IMR-90 (cell line): ENCODE data around the gene DNAJC13. TPM values are rescaled to one million over a fixed set of nuclear protein-coding genes. Genes with fewer than 3 reads are reported as not detected.
A peak's percentile ranks its signal among the peaks of the same experiment; 100 is the strongest.

Source experiments
- ATAC-seq: fragments of 200-7000 bp; cut with Tn5 transposase; 2 replicates; pipeline ENCODE4 v1.9.1; 2020; ENCODE audit warnings: low read depth, mild to moderate bottlenecking, moderate library complexity
- BruUV-seq: library from RNA; stranded (reverse); fragments of 400-500 nt; replicated peaks from 2 replicates; lab custom pipeline; 2021; lab: Mats Ljungman, UMichigan
- CTCF ChIA-PET: fragments of 300-600 bp; formaldehyde crosslinking; extraction: SDS; loops from one replicate; lab custom pipeline; 2021; ENCODE audit warnings: antibody characterized with exemption; lab: Yijun Ruan, JAX
- POLR2A ChIA-PET: fragments of 300-600 bp; sonication (Branson Sonifier 250); formaldehyde crosslinking; loops from one replicate; lab custom pipeline; 2022; ENCODE audit warnings: antibody characterized with exemption; ENCODE audit not compliant: unreplicated experiment; lab: Charles Lee
- DNase-seq: peaks from one replicate; pipeline ENCODE4 v3.0.0; 2013
- H2AFZ ChIP-seq: replicated peaks from 2 replicates; pipeline ENCODE3; 2013; ENCODE audit warnings: low read length, mild to moderate bottlenecking; ENCODE audit not compliant: poor library complexity
- H2AK5ac ChIP-seq: 2 replicates; pipeline ENCODE4 v1.6.1; 2013; ENCODE audit warnings: low read depth, low read length, inconsistent platforms
- H2AK9ac ChIP-seq: replicated peaks from 2 replicates; pipeline ENCODE3; 2013; ENCODE audit warnings: mild to moderate bottlenecking, low read depth, low read length, moderate library complexity; ENCODE audit not compliant: poor library complexity
- H2BK120ac ChIP-seq: 2 replicates; pipeline ENCODE4 v1.6.1; 2013; ENCODE audit warnings: low read depth, low read length, inconsistent platforms
- H2BK15ac ChIP-seq: 3 replicates; pipeline ENCODE4 v1.6.1; 2013; ENCODE audit warnings: low read depth, low read length, inconsistent platforms
- H2BK20ac ChIP-seq: 2 replicates; pipeline ENCODE4 v1.6.1; 2013; ENCODE audit warnings: low read depth, mild to moderate bottlenecking, inconsistent platforms, low read length, moderate library complexity
- H2BK5ac ChIP-seq: 2 replicates; pipeline ENCODE4 v1.6.1; 2013; ENCODE audit warnings: mild to moderate bottlenecking, low read depth, low read length, inconsistent platforms; ENCODE audit not compliant: poor library complexity, severe bottlenecking
- H3K14ac ChIP-seq: replicated peaks from 2 replicates; pipeline ENCODE4 v1.6.1; 2013; ENCODE audit warnings: low read depth, low read length, inconsistent platforms
- H3K18ac ChIP-seq: 2 replicates; pipeline ENCODE4 v1.6.1; 2013; ENCODE audit warnings: low read depth, low read length, control low read depth
- H3K23ac ChIP-seq: 2 replicates; pipeline ENCODE4 v1.6.1; 2013; ENCODE audit warnings: low read depth, low read length, inconsistent platforms
- H3K27ac ChIP-seq: 2 replicates; pipeline ENCODE4 v1.5.1; 2013; ENCODE audit warnings: mild to moderate bottlenecking, control low read depth, low read length; ENCODE audit not compliant: insufficient read depth
- H3K27me3 ChIP-seq: 2 replicates; pipeline ENCODE4 v1.6.1; 2013; ENCODE audit warnings: low read length; ENCODE audit not compliant: control insufficient read depth, insufficient read depth
- H3K36me3 ChIP-seq: 2 replicates; pipeline ENCODE4 v1.6.1; 2013; ENCODE audit warnings: low read length, mixed read lengths; ENCODE audit not compliant: control insufficient read depth, insufficient read depth
- H3K4ac ChIP-seq: 2 replicates; pipeline ENCODE4 v1.6.1; 2013; ENCODE audit warnings: low read depth, low read length, inconsistent platforms
- H3K4me1 ChIP-seq: 2 replicates; pipeline ENCODE4 v1.6.1; 2013; ENCODE audit warnings: low read length, mixed read lengths; ENCODE audit not compliant: control insufficient read depth, insufficient read depth
- H3K4me2 ChIP-seq: 2 replicates; pipeline ENCODE4 v1.6.1; 2013; ENCODE audit warnings: low read depth, mild to moderate bottlenecking, control low read depth, low read length, moderate library complexity
- H3K4me3 ChIP-seq: 2 replicates; pipeline ENCODE4 v1.5.1; 2013; ENCODE audit warnings: low read depth, mild to moderate bottlenecking, control low read depth, low read length, moderate library complexity; ENCODE audit not compliant: insufficient read depth
- H3K56ac ChIP-seq: 2 replicates; pipeline ENCODE4 v1.6.1; 2013; ENCODE audit warnings: low read length, inconsistent platforms; ENCODE audit not compliant: insufficient read depth; ENCODE audit errors: extremely low read depth
- H3K79me1 ChIP-seq, 2 experiments: 2 replicates each; pipeline ENCODE4 v1.6.1; 2013; ENCODE audit warnings: low read length in 2 of 2, inconsistent platforms in 1 of 2, low read depth in 1 of 2
- H3K9ac ChIP-seq: 2 replicates; pipeline ENCODE4 v1.6.1; 2013; ENCODE audit warnings: low read depth, low read length, control low read depth
- H3K9me1 ChIP-seq: 2 replicates; pipeline ENCODE4 v1.6.1; 2013; ENCODE audit warnings: low read length, inconsistent platforms; ENCODE audit not compliant: insufficient read depth
- H3K9me3 ChIP-seq: 2 replicates; pipeline ENCODE4 v1.6.1; 2013; ENCODE audit warnings: low read length; ENCODE audit not compliant: control insufficient read depth, insufficient read depth
- H4K20me1 ChIP-seq: 2 replicates; pipeline ENCODE4 v1.6.1; 2013; ENCODE audit warnings: low read length, inconsistent platforms; ENCODE audit not compliant: insufficient read depth
- H4K5ac ChIP-seq: 2 replicates; pipeline ENCODE4 v1.6.1; 2013; ENCODE audit warnings: mild to moderate bottlenecking, low read depth, low read length, control low read depth
- H4K8ac ChIP-seq, 2 experiments: 2 replicates each; pipeline ENCODE4 v1.6.1; 2013; ENCODE audit warnings: low read depth in 2 of 2, low read length in 2 of 2, control low read depth in 1 of 2, inconsistent platforms in 1 of 2
- H4K91ac ChIP-seq: 2 replicates; pipeline ENCODE4 v1.6.1; 2013; ENCODE audit warnings: low read depth, low read length, inconsistent platforms; ENCODE audit not compliant: insufficient read depth
- BHLHE40 ChIP-seq: fragments of 150-350 bp; IDR thresholded peaks from 2 replicates; pipeline ENCODE4 v1.6.1; 2016; ENCODE audit warnings: mild to moderate bottlenecking, low read depth, low read length
- CEBPB ChIP-seq: IDR thresholded peaks from 2 replicates; pipeline ENCODE4 v1.6.1; 2012; ENCODE audit warnings: low read depth, low read length, improper control_type of control experiment
- CHD1 ChIP-seq: IDR thresholded peaks from 2 replicates; pipeline ENCODE4 v1.6.1; 2012; ENCODE audit warnings: low read depth, low read length, improper control_type of control experiment
- CTCF ChIP-seq: conservative IDR thresholded peaks from 2 replicates; pipeline ENCODE4 v1.5.1; 2012; ENCODE audit warnings: mild to moderate bottlenecking, low read depth, low read length, improper control_type of control experiment
- ELK1 ChIP-seq: fragments of 150-350 bp; IDR thresholded peaks from 2 replicates; pipeline ENCODE4 v1.6.1; 2016; ENCODE audit warnings: low read depth, mild to moderate bottlenecking, low read length, moderate library complexity, borderline replicate concordance
- FOS ChIP-seq: fragments of 150-350 bp; IDR thresholded peaks from 2 replicates; pipeline ENCODE4 v1.6.1; 2016; ENCODE audit warnings: low read depth, low read length
- MAFK ChIP-seq: IDR thresholded peaks from 2 replicates; pipeline ENCODE4 v1.6.1; 2012; ENCODE audit warnings: low read depth, low read length, improper control_type of control experiment
- MAZ ChIP-seq: IDR thresholded peaks from 2 replicates; pipeline ENCODE4 v1.6.1; 2012; ENCODE audit warnings: low read depth, mild to moderate bottlenecking, low read length, improper control_type of control experiment, moderate library complexity, borderline replicate concordance
- MXI1 ChIP-seq: IDR thresholded peaks from 2 replicates; pipeline ENCODE4 v1.6.1; 2012; ENCODE audit warnings: low read depth, mild to moderate bottlenecking, low read length, moderate library complexity, borderline replicate concordance
- NFE2L2 ChIP-seq: fragments of 150-350 bp; IDR thresholded peaks from 2 replicates; pipeline ENCODE4 v1.6.1; 2016; ENCODE audit warnings: low read depth, mild to moderate bottlenecking, low read length
- POLR2A ChIP-seq: IDR thresholded peaks from 2 replicates; pipeline ENCODE4 v1.6.1; 2012; ENCODE audit warnings: mild to moderate bottlenecking, low read depth, low read length
- RAD21 ChIP-seq: IDR thresholded peaks from 2 replicates; pipeline ENCODE4 v1.6.1; 2012; ENCODE audit warnings: low read length, improper control_type of control experiment
- RCOR1 ChIP-seq: IDR thresholded peaks from 2 replicates; pipeline ENCODE4 v1.6.1; 2012; ENCODE audit warnings: mild to moderate bottlenecking, low read length, improper control_type of control experiment; ENCODE audit not compliant: insufficient replicate concordance
- RFX5 ChIP-seq: IDR thresholded peaks from 2 replicates; pipeline ENCODE4 v1.8.0; 2012; ENCODE audit warnings: low read depth, mild to moderate bottlenecking, low read length, moderate library complexity
- SMC3 ChIP-seq: fragments of 150-350 bp; IDR thresholded peaks from 2 replicates; pipeline ENCODE4 v1.6.1; 2016; ENCODE audit warnings: low read depth, mild to moderate bottlenecking, antibody characterized with exemption, low read length, moderate library complexity
- USF2 ChIP-seq: fragments of 150-350 bp; IDR thresholded peaks from 2 replicates; pipeline ENCODE4 v1.6.1; 2017; ENCODE audit warnings: mild to moderate bottlenecking, antibody characterized with exemption, low read length, low read depth
- dilution Hi-C: fragments of 300-500 bp; cut with HindIII; formaldehyde crosslinking; loops from one replicate; pipeline ENCODE4 v1.14.3; 2018; ENCODE audit warnings: low sequenced_read_pairs; ENCODE audit not compliant: unreplicated experiment
- in situ Hi-C: fragments of 300-500 bp; cut with MboI; formaldehyde crosslinking; loops from 3 replicates; pipeline ENCODE4 v1.14.3; 2019; ENCODE audit warnings: low sequenced_read_pairs, inconsistent platforms, mixed read lengths
- intact Hi-C: fragments of 100-400 bp; cut with micrococcal nuclease; formaldehyde crosslinking; loops from 2 replicates; pipeline ENCODE4 v1.10.0; 2022
- polyA plus RNA-seq, 3 experiments: library from polyadenylated mRNA; depleted of rRNA; stranded (reverse); fragments of >200 nt; gene quantifications; 2 replicates each; pipeline ENCODE4 v1.2.3, GENCODE V29; 2012; ENCODE audit warnings: low replicate concordance in 1 of 3
- total RNA-seq: library from RNA; depleted of rRNA; stranded (reverse); fragments of >200 nt; gene quantifications from 2 replicates; pipeline ENCODE4 v1.2.3, GENCODE V29; 2012

DNAJC13 gene
- total and polyA plus RNA-seq, 2 of the 4 experiments (the other 2 are of a cell fraction), result 16.4 to 48.6 TPM

- H2BK5ac ChIP-seq, result peak overlapping the region; percentile 90
- H3K4me2 ChIP-seq, result peak overlapping the region; percentile 74; the same call in 1 of the 2 replicates
- H2BK120ac ChIP-seq, result peak overlapping the region; percentile 95
- peak overlapping the region; percentile 96; the same call in 1 of the 2 replicates for H2AK5ac ChIP-seq
- no peak overlapping the region for H4K5ac ChIP-seq
- no peak overlapping the region for H3K4me3 ChIP-seq
- dilution Hi-C loops (no loop called here), in situ Hi-C loops (loop anchor here (25.0 kb wide), 2 partner anchors 843 to 1482 kb away; no protein-coding TSS in a partner anchor), intact Hi-C loops (no loop called here)
- peaks cover 7% of the 10 kb centered on the region; the same call in 1 of the 2 replicates for H3K9me1 ChIP-seq
- peak; percentile 45 for DNase-seq
- no peak overlapping the region for H3K9ac ChIP-seq
- BruUV-seq, result no TSS peak
- H3K27ac ChIP-seq, result peak overlapping the region; percentile 96; the same call in 1 of the 2 replicates
- H3K14ac ChIP-seq, result peak overlapping the region; percentile 67
- H2AFZ ChIP-seq, result no peak overlapping the region
- H4K91ac ChIP-seq, result peak overlapping the region; percentile 88; the same call in 1 of the 2 replicates
- peaks cover 14% of the 10 kb centered on the region for H3K4me1 ChIP-seq
- peak; percentile 84 for ATAC-seq
- H3K56ac ChIP-seq, result peak overlapping the region; percentile 47; the same call in 1 of the 2 replicates
- peaks cover 29 to 47% of the 10 kb centered on the region in 2 experiments for H3K79me1 ChIP-seq
- peak overlapping the region; percentile 92; the same call in 1 of the 2 replicates for H3K23ac ChIP-seq
- peak overlapping the region; percentile 93 for H2BK20ac ChIP-seq
- H3K27me3 ChIP-seq, result no peaks in the 10 kb centered on the region
- peak overlapping the region; percentile 93; the same call in 1 of the 2 replicates for H3K4ac ChIP-seq
- TF ChIP-seq MAZ (no peak), RAD21 (no peak), CHD1 (no peak), MXI1 (no peak), CEBPB (no peak), RFX5 (no peak), USF2 (no peak), RCOR1 (no peak), SMC3 (no peak), BHLHE40 (no peak), CTCF (no peak), POLR2A (no peak), ELK1 (no peak), NFE2L2 (no peak), FOS (no peak), MAFK (no peak)
- no peak overlapping the region for H2BK15ac ChIP-seq
- H3K36me3 ChIP-seq, result peaks cover 2% of the 10 kb centered on the region; the same call in 1 of the 2 replicates
- ChIA-PET POLR2A (no interaction called here), CTCF (no interaction called here)
- peak overlapping the region; percentile 67 to 86; a peak in 3 of 4 replicates for H4K8ac ChIP-seq
- peak overlapping the region; percentile 90 for H3K18ac ChIP-seq
- H3K9me3 ChIP-seq, result no peaks in the 10 kb centered on the region
- no peaks in the 10 kb centered on the region for H4K20me1 ChIP-seq
- H2AK9ac ChIP-seq, result no peak overlapping the region
Observed at GRCh38 chr3:132444383-132444782, 27.1 kb downstream of the DNAJC13 start.
